HG03342 (cell line): ENCODE results near the gene CCDC102B.
"Not testable (repeated sequence)": the region's sequence is repeated elsewhere in the genome, so short reads cannot be mapped to it uniquely, and the experiment has no call there.

ENCODE experiments used
- ATAC-seq: cut with Tn5 transposase; IDR thresholded peaks from one replicate; pipeline ENCODE4 v1.9.1; 2021; ENCODE audit warnings: mild to moderate bottlenecking, moderate library complexity; ENCODE audit not compliant: unreplicated experiment

Gene CCDC102B

DNA sequence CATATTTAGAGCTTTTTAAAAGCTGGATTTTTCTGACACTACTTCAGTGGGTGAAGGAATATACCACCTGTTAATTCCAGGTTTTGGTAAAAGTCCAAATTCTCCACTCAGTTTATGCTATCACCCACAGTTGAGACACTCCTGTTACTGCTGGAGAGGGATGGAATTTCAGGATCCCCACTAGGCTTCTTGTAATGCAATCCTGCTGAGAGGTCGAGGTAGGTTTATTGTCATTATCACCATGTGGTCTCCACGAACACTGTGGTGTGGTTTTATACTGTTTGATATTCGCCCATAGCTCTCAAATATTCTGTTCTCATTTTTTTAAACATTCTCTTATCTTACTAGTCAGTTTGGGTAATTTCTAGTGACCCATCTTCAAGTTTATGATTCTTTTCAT, 167.9 kb downstream of the CCDC102B start:
- no peak for ATAC-seq

DNA sequence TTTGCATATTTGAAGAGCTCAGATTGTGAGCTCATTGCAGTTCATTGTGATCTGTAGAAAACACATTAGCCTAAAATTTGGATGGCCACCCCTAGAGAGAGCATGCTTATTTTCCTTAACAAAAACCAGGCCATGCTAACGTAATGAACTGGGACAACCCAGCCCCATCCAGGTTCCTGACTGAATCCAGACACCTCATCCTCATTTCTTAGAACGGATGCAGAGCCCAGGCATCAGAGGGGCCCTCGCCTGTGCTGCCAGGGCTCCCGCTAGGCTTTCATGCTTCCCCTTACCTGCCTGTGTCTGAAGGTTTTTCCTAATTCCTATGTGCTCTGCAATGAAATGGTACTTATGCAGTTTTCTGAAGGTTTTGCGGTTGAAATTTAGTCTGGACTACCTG, 171.1 kb downstream of the CCDC102B start:
- ATAC-seq = no peak

- ATAC-seq = no peak
Observed at GRCh38 chr18:68972176-68972575, 174.3 kb downstream of the CCDC102B start.

GRCh38 chr18:68979737-68980136, 181.9 kb downstream of the CCDC102B start:
- ATAC-seq = no peak

GRCh38 chr18:68983126-68983525, 185.2 kb downstream of the CCDC102B start:
- ATAC-seq = no peak

DNA sequence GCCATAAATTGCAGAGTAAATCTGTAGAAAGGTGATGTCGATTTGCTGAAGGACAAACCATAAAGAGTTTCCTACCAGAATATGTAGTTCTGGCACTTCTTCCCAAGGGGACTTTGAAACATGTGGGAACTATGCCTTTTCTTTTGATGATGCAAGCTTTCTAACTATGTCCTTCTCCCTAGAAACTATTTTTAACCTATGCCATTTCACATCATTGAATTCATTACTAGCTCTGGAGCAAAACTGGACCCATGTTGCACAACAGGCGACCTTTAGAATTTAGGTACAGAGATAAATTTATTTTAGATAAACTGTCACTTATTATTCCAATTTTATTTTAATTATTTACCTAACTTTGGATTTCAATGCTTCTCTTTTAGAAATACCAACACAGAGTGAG, 186.5 kb downstream of the CCDC102B start:
- ATAC-seq = no peak

GRCh38 chr18:68985172-68985820, 187.4 kb downstream of the CCDC102B start:
- ATAC-seq = no peak

DNA sequence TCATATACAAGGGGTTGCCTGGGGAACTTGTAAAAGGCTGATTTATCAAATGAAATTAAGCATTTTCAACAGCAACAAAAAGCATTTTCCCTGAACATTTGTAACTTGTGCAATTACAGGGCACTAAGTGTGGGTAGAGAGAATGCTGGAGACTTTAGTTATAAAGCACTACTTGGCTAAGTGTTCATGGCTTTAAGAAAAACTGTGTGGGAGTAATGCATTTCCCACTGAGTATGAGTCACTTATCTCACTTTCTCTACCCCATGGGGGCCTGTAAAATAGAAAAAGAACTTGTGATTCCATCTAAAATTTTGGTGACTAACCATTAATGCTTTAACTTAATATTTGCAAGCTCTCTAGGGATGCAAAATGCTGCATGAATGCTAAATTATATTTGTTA, 193.4 kb downstream of the CCDC102B start:
- ATAC-seq = peak; percentile 54

DNA sequence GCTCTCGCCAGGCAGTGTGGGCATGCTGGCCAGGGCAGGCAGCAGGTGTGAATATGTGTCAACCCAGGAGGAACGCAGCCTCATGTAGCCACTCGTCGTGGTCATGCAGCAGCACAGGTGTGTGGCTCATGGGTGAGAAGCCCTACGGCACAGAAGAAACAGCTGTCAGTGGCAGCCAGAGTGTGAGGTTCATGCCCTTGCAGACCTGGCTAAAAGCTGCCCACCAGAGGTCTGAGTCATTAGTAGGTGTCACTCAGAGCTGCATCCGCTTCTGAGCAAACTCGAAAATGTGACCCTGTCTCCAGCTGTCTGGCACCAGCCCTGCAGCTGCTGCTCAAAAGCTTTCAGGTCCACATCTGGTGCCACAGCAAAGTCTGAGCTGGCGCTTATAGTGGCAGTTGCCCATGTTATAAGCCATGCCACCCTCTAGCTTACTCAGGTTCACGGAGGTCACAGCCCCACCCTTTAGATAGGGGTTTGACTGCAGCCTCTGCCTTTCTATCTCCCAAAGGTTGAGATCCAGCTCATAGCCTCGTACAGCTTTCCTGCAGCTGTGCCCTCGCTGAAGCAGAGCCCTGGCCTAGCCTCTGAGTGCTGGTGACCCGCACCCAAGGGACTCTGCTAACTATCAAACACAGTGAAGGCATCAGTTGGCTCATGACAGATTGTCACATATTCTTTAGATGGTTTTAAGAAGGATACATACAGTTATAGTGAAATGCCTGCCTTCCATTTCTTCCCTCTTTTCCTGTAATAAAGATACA, 195.0 kb downstream of the CCDC102B start:
- no peak for ATAC-seq

DNA sequence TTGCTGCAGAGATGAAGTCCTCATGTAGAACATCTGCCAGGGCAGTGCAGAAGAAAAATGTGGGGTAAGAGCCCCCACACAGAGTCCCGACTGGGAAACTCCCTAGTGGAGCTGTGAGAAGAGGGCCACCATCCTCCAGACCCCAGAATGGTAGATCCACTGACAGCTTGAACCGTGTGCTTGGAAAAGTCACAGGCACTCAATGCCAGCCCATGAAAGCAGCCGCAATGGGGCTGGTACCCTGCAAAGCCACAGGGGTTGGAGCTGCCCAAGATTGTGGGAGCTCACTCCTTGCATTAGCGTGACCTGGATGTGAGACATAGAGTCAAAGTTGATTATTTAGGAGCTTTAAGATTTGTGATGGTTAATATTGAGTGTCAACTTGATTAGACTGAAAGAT, 197.8 kb downstream of the CCDC102B start:
- ATAC-seq = no peak

GRCh38 chr18:68997845-68998244, 200.0 kb downstream of the CCDC102B start:
- ATAC-seq = no peak

DNA sequence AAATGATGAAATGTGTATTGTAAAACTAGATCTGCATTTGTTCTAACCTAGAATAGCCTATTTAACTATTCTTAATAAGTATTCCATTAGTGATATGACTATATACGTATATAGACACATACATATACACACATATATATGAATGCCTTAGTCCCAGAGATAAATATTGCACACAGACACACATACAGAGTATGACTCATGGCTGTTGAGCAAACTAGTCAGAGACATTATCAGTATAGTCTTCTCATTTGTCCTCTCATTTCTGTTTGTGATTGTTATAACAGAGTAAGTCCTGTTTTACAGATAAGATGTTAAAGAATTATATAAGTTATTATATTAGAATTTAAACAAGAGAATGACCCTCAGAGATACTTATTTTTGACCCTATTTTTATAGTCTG, 202.5 kb downstream of the CCDC102B start:
- ATAC-seq = no peak

DNA sequence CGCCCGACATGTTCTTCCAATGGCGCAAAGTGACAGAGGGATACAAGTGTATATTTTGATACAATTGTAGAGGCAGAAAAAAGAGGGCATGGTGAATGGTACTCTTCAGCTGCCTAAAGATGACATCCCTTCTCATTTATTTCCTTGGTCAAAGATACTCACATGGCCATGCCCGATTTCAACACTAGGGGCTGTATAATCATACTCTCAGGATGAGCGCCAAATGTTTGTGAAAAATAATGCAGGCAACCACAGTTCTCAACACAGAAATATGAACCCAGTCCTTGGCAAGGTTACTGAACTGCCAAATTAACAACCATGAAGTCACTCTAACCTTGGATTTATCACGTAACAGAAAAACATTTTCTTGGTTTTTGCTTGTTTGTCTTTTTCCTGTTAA, 204.4 kb downstream of the CCDC102B start:
- no peak for ATAC-seq

DNA sequence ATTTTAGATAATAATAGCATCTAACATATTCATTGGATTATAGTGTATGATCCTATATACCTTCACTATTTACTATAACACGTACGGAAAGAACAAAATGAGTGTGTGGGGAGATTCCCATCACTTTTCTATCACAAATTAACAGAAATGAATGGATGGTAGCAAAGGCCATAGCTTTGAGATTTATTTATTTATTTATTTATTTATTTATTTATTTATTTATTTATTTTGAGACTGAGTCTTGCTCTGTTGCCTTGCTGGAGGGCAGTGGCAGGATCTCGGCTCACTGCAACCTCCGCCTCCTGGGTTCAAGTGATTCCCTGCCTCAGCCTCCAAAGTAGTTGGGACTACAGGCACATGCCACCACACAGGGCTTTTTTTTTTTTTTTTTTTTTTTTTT, 208.3 kb downstream of the CCDC102B start:
- not testable (repeated sequence) for ATAC-seq

GRCh38 chr18:69008538-69008937, 210.7 kb downstream of the CCDC102B start:
- no peak for ATAC-seq

DNA sequence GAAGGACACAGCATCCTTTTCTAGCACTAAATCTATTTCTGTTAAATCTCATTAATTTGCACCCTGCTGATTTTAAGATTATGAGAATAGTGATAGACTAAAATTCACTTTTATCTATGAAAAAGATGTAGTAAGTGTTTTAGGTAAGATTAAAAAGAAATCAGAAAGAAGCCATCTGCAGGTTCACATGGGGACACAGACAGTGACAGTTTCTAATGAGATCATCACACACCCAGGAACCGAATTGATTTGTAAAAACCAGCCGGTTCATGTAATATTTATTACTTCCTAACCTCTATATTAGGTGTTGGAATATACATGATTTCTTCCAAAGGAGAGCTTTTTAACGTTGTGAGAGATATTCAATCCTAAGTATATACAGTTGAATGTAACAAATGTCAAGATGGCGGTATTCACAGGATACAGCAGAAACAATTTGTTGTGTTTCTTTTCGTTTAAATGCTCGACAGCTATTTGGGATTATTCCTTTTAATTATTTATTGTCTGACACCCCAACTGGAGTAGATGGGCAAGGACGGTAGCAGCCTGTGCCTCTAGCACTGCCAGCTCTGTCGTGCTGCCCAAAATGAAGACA, 223.4 kb downstream of the CCDC102B start:
- no peak for ATAC-seq

- ATAC-seq = no peak
Observed at GRCh38 chr18:69022426-69022825, 224.5 kb downstream of the CCDC102B start.

- ATAC-seq = no peak
Observed at GRCh38 chr18:69031571-69031970, 233.7 kb downstream of the CCDC102B start.

DNA sequence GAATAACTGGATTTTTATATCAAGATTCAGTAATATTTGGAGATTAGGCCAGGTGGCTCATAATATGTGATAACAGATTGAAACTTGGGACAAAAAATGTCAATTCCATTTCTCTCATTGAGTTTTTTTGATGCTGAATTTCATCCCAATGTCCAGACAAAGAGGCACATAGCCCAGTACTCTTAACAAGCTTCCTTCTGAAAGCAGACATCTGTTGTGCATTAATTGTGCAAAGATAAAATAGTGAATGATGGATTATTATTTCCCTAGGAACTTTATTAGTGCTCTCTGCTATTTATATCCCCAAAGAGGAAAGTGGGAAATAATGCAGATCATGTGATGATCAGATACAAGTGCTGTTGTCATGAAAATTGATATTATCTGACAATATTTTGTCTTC, 234.1 kb downstream of the CCDC102B start:
- ATAC-seq = no peak

DNA sequence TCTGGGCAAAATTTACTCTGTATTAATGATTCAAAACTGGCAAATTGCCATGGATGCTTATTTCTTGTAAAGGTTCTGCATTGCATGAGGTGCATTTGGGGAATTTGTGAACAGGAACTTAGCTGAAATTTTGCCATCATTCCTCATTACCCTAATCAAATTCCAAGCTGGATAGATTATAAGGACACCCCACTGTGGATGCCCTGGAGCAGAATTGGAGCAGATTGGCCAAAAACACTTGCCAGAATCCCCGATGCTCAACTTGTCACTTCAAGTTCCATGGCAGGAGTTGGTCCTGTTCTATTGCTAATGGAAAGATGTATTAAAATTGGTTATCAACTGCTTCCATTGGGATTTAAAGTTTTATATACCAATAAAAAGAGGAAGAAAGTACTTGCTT, 237.9 kb downstream of the CCDC102B start:
- no peak for ATAC-seq

GRCh38 chr18:69044215-69044614, 246.3 kb downstream of the CCDC102B start:
- no peak for ATAC-seq

GRCh38 chr18:69064063-69064462, 266.2 kb downstream of the CCDC102B start:
- no peak for ATAC-seq
